Fibroblast of skin of left quadriceps (primary cell): ENCODE measurements around the gene KLHDC3.
A peak's percentile ranks its signal among the peaks of the same experiment; 100 is the strongest.

Experiments
- DNase-seq, 2 experiments: peaks; one replicate each; pipeline ENCODE4 v3.0.0-alpha.2; 2013; ENCODE audit warnings: low read depth in 2 of 2

The KLHDC3 gene

DNA sequence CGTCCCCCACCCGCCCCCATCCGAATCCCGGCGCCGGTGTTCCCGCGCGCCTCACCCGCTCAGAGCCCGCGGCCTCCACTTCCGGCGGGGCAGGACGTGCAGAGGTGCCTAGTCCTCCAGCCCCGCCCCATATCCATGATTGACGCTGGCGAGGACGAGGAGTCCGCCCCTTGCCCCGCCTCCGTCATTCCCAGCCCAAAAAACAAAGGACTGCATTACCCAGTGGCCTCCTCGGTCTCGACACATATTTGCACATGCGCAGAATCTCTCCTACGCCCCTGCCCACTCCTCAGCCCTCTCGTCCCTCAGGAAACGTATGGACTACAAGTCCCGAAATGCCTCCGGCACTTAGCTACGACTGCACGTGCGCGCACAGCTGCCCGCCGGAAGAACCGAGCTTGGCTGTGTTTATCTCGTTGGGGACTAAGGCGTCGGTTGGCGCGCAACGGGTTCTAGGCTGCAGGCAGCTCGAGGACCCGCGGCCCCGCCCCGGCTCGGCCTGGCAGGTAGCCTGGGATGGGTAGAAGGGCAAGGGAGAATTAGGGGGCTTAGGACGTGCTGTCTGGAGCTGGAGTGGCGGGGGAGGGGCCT lies at the start of gene KLHDC3, which contains the start of gene MEA1:
Gene KLHDC3 (plus strand): TSS at position 407 of the 591 bp plus-strand sequence. CDS start 2,944 bp downstream, outside the sequence.
Gene MEA1 (minus strand): TSS at position 104 of the 591 bp plus-strand sequence. CDS start 133 bp downstream, outside the sequence.
- peak; percentile 99 to 100 for DNase-seq

DNA sequence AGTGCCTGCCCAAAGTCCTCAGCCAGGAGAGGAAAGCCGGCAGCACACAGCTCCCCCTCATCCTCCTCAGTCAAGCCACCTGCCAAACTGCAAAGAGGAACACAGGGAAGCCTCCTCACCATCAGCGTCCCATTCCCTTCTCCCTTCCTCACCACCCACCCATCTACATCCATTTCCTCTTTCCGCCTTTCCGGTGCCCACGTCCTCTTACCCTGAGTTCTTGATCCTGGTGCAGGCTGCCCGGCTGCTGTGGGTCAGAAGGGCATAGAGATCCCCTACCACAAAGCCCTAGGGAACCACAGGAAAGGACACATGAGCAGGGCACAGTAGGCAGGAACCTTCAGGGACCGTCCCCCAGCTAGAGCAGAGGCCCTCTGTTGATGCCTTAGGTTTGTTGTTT lies 47.5 kb upstream of the KLHDC3 start:
- no peak for DNase-seq

GRCh38 chr6:42967228-42967627 lies 46.8 kb upstream of the KLHDC3 start:
- DNase-seq = no peak

DNA sequence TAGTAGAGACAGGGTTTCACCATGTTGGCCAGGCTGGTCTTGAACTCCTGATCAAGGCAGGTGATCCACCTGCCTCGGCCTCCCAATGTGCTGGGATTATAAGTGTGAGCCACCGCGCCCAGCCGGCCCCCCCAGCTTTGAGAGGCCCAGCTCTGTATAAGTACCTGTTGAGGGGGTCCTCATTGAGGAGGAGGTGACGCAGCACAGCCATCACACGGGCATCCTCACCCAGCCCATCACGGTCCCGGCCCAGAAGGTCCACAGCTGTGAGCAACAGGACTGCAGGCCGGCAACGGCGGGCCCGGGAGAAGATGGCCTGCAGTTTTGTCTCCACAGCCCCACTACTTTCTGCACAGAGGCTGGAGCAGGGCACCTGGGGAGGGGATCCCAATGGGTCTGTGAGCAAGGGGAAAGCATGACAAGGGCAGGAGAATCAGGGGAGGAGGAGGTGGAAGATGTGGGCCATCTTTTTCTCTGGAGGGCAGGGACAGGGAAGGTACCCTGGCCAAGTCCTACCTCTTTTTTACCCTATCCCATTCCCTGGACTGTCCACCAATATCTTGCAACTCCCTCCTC lies 45.8 kb upstream of the KLHDC3 start:
- DNase-seq = no peak

DNA sequence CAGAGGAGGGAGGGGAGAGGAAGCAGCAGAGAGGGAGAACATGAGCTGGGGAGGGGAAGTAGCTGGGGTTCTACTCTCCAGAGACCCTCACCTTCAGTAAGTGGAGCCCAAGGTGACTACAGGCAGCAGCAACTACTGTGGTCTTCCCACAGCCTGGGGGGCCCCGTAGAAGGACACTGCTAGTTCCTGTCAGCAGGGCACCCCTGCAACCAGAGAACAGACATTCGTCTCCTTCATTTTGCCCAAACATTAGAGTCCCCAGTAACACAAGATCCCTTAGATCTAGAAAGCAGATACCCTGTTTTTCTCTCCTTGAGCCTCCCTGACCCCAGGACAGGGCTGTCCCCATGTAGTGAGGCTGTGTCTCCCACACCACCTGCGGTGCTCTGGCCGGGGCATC lies 45.3 kb upstream of the KLHDC3 start:
- DNase-seq = no peak

DNA sequence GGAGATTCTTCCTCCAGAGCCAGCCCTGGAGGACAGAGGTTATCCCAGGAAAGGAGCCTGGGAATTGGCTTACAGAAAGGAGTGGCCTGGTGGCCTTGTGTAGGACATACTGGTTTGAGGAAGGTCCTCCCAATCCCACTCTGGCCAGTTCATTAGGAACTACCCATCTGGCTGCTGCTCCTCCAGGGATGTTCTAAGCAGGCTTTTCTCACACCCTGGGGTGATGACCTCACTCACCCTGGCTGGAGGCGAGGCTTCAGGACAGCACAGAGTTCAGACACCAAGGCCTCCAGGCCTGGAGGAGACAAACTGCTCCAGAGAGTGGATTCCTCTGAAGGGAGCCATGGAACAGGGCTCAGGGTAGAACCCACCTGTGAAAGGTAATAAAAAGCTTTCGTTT lies 44.6 kb upstream of the KLHDC3 start:
- no peak for DNase-seq

GRCh38 chr6:42969934-42970333 lies 44.1 kb upstream of the KLHDC3 start:
- DNase-seq = no peak

DNA sequence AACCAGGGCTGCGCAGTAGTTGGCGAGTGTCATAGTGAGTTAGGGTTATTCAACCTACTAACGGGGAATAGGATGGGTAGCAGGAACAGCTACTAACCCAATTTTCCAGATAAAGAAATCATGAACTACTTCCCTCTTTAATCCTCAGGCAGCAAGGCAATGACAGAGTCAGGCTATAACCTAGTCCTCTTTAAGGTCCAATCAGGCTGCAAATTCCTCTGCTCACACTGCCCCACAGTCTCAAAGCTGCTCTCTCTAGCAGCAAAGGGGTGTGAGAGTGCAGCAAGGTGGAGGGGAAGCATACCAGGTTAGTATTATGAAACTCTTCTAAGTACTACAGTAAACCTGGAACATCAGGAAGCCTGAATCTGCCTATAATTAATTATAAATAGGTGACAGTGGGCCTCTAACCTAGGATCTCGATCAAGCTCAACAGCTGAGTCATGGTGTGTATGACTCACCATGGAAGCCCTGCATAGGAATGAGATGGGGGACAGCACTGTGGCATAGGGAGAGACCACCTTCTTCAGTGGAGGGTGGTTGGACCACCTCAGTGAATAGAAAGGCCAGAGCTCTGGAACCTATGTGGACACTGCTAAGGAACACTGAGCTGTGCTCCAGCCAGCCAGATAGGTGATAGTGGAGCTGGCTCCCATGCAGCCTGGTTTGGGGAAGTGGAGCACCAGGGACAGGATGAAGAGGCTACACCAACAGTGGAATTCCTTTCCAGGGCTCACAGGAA lies 43.0 kb upstream of the KLHDC3 start:
- no peak for DNase-seq

- no peak for DNase-seq
These were observed 42.2 kb upstream of the KLHDC3 start for GRCh38 chr6:42971746-42972327.

DNA sequence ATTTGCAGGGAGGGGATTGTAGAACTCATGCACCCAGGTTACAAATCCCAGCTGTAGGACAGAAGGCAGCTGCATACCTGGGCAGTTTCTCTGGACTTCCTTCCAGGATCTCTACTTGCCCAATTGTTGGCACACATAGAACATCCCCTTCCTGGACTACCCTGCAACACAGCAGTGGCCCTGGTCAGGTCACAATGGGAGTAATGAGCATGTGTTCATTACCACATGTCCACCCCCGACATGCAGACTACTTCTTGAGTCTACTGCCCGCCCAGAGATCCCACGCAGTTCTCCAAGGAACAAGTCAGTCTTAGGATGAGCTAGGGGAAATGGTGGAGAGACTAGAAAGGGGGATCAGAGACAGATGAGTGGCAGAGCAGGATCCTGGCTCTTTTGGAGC lies 40.1 kb upstream of the KLHDC3 start:
- no peak for DNase-seq

GRCh38 chr6:42974919-42975505 lies 39.0 kb upstream of the KLHDC3 start:
- no peak for DNase-seq

- no peak for DNase-seq
These were observed 35.6 kb upstream of the KLHDC3 start for GRCh38 chr6:42978487-42978838.

DNA sequence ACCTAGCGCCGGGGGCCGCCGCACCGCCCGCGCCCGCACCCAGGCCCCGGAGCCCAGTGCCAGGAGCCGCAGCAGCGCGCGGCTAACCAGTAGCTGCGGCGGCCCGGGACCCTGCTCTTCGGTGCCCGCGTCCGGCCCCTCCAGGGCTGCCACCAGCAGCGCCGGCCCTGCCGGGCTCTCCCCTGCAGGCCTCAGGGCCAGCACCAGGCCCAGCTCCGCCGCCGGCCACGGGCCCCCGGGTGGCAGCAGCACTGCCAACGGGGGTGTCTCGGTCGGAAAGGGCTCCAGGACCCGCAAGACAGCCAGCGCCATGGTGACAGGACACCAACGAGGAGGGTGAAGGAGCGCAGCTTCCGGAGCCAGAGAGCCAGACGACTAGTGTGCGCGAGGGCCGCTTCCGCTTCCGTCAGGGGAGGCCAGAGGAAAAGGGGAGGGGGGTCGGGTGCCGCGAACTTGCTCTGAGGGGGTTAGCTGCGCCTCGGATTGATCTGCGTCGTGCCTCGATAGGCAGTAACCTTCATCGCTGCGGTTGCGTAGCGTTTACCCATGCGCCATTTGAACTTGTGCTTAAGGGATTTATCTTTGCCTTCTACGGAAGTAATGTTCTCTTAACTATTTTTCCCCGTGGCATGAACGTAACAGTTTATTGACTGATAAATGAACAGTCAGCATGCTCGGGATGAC lies 35.1 kb upstream of the KLHDC3 start, which contains the start of gene PEX6:
Gene PEX6 (minus strand): TSS at position 343 of the 684 bp plus-strand sequence. CDS start 31 bp downstream, at position 312.
- peak; percentile 62 to 63 for DNase-seq

DNA sequence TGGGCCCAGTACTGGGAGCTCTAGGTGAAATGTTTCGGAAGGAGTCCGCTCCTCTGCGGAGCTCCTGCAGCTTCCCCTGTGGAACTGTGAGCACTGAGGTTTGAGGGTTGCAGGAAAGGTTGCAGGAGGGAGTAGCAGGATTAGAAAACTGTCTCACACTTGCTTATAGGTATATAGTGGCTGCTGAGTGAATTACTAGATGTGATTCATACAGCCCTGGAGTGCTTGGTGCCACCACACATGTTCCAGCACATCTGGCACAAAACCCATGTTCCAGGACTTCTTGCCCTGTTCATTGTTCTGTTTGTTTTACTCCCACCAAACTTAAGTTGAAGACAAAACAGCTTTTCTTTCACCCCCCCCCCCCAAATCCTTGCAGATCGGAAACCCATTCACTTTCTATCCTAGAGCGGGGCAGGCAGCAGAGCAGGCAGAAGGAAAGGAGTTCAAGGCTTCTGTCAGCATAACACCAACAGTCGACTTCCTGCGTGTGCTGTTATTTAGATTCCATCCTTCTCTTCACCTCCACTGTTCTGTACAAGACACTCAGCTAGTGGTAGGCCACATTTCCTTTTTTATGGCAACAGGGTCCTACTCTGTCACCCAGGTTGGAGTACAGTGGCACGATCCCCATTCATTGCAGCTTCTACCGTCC lies 34.4 kb upstream of the KLHDC3 start:
- no peak for DNase-seq

- DNase-seq = no peak
These were observed 32.2 kb upstream of the KLHDC3 start for GRCh38 chr6:42981836-42982235.

GRCh38 chr6:42984001-42984923 lies 29.8 kb upstream of the KLHDC3 start, which contains the start of gene PPP2R5D:
TSS of gene PPP2R5D (plus strand) at chr6:42984570. CDS start at chr6:42984678, 108 bp downstream.
- peak; percentile 98 for DNase-seq

GRCh38 chr6:42984924-42985475 lies 29.0 kb upstream of the KLHDC3 start:
- no peak for DNase-seq

DNA sequence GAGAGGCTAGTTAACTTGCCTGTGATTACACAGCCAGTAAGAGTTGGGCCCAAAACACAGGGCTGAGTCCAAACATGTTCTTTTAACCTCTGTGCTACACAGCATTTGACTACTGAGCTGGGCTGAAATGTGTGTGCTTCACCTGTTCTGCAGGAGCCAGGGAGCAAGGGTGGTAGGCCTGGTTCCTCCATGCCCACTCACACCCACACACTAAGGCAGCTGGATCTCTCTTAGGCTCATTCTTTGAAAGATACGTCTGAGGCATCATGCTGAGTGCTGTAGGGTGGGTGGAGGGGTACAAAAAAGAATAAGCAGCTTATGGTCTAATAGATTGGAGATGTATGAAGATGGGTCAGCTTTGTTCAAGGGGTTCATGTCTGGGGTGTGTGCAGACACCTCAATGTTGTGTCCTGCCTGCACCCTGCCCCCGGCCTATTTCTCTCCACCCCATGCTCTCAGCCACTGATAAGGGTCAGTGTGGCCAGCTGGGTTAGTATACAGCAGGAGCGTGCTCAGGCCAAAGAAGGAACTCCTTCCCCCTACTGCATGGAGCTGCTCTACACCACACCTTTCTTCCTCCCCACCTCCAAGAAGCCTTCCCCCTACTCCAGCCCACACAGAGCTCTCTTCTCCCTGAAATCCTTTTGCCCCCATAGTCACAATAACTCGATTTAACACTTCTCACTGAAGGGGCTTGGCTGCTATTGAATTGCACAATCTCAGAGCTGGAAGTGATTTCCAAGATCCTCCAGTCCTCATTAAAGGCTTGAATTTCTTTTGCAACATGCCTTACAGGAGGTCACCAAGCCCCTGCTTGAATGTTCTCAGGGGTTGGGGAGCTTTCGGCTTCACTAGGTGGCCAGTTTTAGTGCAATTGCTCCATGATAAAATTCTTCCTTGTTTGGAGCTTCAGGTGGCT lies 26.3 kb upstream of the KLHDC3 start:
- no peak for DNase-seq
